ENCODE results near the gene PFKFB3. TPM values are rescaled to one million over a fixed set of nuclear protein-coding genes. Genes with fewer than 3 reads are reported as not detected.

Gene PFKFB3
- total RNA-seq, 1 donor from 2014 or later: 87.7 TPM

DNA sequence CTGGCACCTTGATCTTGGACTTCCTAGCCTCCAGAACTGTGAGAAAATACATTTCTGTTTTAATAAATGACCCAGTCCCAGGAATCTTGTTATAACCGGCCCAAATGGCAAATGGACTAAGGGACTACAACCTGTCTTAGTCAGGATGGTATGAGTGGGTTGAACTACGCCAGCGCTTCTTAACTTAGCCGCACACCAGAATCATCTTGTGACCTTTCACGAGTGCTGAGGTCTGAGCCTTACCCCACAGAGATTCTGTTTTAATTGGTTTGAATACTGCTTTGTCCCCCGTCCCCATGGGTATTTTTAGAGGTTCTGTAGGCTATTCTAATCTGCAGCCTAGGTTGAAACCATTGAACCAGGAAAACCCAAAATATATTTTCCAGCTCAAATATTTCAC, 48.0 kb downstream of the PFKFB3 start:
- DNase-seq (ENCODE audit: low spot score) (no peak), ATAC-seq (no peak)
- intact Hi-C loops (cut with DNase I): no loop called here

DNA sequence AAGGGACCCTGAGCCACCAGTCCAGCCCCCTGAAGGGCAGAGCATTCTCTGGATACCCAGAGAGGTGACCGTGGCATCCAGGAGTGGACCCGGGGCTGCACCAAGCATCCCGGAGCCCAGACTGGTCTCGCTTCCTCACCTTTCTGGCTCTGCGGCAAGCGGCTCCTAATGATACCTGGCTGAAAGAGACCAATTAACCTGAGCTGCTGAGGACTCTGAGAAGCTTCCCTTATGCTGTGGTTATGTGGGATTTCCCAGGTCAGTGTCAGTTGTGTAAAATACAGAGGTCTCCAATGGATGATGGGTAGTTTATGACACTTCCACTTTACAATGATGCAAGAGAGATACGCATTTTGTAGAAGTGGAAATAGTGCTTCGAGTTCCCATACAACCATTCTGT, 51.5 kb downstream of the PFKFB3 start:
- no peak for DNase-seq (ENCODE audit: low spot score)
- intact Hi-C loops (cut with DNase I): no loop called here
- no peak for ATAC-seq

DNA sequence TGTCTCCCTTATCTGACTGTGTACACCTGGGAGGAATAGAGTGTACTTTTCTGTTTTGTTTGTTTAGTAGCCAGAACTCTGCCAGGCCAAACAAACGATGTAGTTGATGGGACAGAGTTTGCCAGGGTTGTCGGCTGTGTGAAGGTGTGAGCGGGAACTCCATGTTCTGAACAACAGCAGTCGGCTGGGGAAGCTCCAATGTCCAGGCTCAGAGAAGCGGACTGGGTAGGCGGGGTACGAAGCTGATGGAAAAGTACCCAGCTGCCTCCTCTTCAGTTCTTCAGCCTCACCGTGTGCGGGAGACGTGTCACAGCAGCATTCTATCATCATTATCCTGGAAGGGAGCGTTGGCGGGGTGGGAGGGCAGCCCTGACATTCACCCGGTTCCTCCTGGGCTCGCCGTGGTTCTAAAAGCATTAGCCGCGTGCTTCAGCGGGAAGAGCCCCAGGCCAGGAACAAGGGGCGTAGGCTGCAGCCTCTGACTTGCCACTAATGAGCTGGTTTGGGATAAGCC, 52.9 kb downstream of the PFKFB3 start:
- ATAC-seq (no peak), DNase-seq (ENCODE audit: low spot score) (no peak)
- intact Hi-C loops (cut with DNase I): no loop called here

- ATAC-seq: no peak
- intact Hi-C loops (cut with DNase I): no loop called here
- DNase-seq (ENCODE audit: low spot score): no peak
Observed at GRCh38 chr10:6256439-6256838, 53.7 kb downstream of the PFKFB3 start.

- DNase-seq (ENCODE audit: low spot score) (no peak), ATAC-seq (no peak)
- intact Hi-C loops (cut with DNase I): no loop called here
Observed at GRCh38 chr10:6259153-6259552, 56.4 kb downstream of the PFKFB3 start.

- ATAC-seq: no peak
- no peak for DNase-seq (ENCODE audit: low spot score)
- intact Hi-C loops (cut with DNase I): no loop called here
Observed at GRCh38 chr10:6260843-6261242, 58.1 kb downstream of the PFKFB3 start.

DNA sequence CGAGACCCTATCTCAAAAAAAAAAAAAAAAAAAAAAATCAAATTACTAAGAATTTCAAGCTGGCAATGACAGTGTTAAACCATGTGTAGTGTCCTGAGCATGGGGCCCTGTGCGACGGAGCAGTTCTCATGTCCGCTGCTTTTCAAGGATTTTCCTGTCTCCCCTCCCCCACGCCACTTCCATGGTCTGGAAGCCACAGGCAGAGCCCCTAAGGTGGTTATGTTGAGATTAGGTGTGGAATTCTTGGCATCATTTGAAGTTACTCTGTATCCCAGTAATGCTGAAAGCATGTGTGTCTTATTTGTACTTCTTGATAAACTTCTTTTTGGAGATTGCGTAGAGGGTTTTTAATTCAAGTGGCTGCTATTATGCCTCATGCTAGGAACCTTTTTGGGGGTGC, 65.2 kb downstream of the PFKFB3 start:
- ATAC-seq: no peak
- DNase-seq (ENCODE audit: low spot score): no peak
- intact Hi-C loops (cut with DNase I): no loop called here

- DNase-seq (ENCODE audit: low spot score): no peak
- intact Hi-C loops (cut with DNase I): no loop called here
- ATAC-seq: no peak
Observed at GRCh38 chr10:6269432-6269831, 66.7 kb downstream of the PFKFB3 start.

DNA sequence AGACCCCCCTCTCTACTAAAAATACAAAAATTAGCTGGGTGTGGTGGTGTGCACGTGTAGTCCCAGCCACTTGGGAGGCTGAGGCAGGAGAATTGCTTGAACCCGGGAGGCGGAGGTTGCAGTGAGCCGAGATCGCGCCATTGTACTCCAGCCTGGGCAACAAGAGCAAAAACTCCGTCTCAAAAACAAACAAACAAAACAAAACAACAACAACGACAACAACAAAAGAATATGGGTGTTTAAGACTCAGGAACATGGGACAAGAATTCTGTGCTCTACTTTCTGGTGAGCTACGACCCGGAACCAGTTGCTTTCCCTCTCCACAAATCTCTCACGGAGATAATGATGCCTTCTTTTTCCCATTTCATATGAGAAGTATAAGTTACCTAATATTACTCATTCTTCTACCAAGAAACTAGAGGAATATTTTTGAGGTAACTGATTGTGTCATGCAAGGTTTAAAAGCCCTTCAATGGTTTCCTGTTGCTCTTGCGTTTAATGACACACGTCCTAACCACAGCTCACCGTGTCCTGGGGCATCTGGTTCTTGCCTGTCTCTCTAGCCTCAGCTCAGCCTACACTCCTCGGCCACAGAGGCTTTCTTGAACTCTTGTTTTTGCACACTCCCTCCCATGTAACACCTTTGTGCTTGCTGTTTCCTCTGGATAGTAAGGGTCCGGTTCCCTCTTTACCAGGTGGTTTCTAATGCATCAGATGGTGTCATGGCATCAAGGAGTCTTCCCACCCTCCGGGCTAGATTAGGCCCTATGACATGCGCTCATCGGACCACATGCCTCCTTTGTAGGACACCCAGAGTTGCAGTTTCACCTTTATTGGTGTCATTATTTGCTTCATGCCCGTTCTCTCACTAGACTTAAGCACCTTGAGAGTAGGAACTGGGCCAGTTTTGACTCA, 67.5 kb downstream of the PFKFB3 start:
- DNase-seq (ENCODE audit: low spot score): no peak
- ATAC-seq: no peak
- intact Hi-C loops (cut with DNase I): no loop called here

GRCh38 chr10:6270951-6271350, 68.2 kb downstream of the PFKFB3 start:
- ATAC-seq: no peak
- intact Hi-C loops (cut with DNase I): no loop called here
- DNase-seq (ENCODE audit: low spot score): no peak

DNA sequence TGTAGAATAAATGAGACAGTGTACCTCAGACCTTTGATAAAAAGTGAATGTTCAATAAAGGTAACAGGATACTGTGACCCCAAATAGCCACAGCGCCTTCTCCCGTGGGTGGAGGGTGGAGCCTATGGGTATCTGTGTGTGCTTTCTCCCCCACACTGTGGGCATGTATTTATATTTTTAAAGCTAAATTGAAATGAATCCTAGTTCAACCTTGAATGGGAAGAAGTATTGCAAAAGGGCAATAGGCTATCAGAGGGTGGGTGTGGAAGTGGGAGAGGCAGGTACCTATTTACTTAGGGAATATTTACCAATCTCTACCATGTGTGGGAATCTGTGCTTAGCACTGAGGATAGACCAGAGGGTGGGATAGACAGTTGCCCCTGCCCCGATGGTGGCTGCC, 68.9 kb downstream of the PFKFB3 start:
- ATAC-seq: no peak
- intact Hi-C loops (cut with DNase I): no loop called here
- DNase-seq (ENCODE audit: low spot score): no peak

- DNase-seq (ENCODE audit: low spot score) (no peak), ATAC-seq (no peak)
- intact Hi-C loops (cut with DNase I): no loop called here
Observed at GRCh38 chr10:6272126-6272525, 69.4 kb downstream of the PFKFB3 start.

GRCh38 chr10:6273351-6273750, 70.6 kb downstream of the PFKFB3 start:
- ATAC-seq: no peak
- DNase-seq (ENCODE audit: low spot score): no peak
- intact Hi-C loops (cut with DNase I): no loop called here

DNA sequence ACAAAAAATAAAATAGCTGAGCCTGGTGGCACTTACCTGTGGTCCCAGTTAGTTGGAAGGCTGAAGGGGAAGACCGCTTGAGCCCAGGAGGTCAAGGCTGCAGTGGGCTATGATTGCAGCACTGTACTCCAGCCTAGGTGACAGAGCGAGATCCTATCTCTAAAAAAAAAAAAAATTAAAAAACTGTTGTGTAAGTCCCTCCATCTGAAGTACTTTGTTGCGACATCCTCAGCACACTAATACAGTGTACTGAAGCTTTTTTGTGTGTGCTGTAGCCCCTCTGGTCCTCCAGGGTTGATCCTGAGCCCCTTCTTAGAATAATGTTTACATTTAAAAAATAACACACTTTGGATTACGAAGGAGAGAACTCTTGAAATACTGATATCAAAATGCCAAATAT, 71.3 kb downstream of the PFKFB3 start:
- no peak for DNase-seq (ENCODE audit: low spot score)
- no peak for ATAC-seq

DNA sequence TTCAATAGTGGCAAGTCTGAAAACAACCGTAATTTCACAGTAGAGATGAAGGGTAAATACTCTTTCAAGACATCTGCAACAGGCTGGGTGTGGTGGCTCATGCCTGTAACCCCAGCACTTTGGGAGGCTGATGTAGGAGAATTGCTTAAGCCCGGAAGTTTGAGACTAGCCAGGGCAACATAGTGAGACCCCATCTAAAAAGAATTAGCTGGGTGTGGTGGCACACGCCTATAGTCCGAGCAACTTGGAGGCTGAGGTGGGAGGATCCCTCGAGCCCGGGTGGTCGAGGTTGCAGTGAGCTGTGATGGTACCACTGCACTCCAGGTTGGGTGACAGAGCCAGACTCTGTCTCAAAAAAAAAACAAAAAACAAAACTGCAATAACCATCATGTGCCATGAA, 71.8 kb downstream of the PFKFB3 start:
- no peak for ATAC-seq
- intact Hi-C loops (cut with DNase I): no loop called here

More for the DNA sequence above, 71.3 kb downstream of the PFKFB3 start:
- intact Hi-C loops (cut with DNase I): no loop called here

GRCh38 chr10:6275022-6275997, 72.6 kb downstream of the PFKFB3 start:
- intact Hi-C loops (cut with DNase I): no loop called here
- ATAC-seq (peak; percentile 94), DNase-seq (ENCODE audit: low spot score) (peak; percentile 90)

More for the DNA sequence above, 71.8 kb downstream of the PFKFB3 start:
- DNase-seq (ENCODE audit: low spot score): no peak

GRCh38 chr10:6276356-6276755, 73.6 kb downstream of the PFKFB3 start:
- intact Hi-C loops (cut with DNase I): no loop called here
- ATAC-seq (no peak), DNase-seq (ENCODE audit: low spot score) (no peak)

DNA sequence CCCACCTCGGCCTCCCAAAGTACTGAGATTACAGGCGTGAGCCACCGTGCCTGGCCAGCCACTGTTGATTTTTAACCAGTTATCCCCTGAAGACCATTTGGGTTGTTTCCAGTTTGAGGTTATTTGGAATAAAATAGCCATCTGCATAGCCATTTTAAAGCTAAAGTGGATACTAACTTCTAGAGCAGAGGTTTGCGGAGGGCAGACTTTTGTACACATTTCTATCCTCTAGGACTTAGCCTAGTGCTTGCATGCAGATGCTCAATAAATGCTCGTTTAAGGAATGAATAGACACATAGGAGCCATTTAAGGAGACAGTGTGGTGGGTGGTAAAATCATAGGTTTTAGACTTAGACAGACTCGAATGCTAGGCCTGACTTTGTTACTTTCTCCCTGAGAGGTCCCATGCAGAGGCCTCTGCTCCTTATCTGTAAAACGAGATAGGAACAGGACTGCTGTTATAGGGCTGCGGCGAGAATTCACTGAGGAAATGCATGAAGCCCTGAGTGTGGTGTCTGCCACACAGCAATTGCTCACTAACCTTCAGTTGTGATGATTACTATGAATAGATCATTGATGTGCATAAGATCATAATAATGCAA, 75.9 kb downstream of the PFKFB3 start:
- intact Hi-C loops (cut with DNase I): no loop called here
- no peak for DNase-seq (ENCODE audit: low spot score)
- no peak for ATAC-seq

DNA sequence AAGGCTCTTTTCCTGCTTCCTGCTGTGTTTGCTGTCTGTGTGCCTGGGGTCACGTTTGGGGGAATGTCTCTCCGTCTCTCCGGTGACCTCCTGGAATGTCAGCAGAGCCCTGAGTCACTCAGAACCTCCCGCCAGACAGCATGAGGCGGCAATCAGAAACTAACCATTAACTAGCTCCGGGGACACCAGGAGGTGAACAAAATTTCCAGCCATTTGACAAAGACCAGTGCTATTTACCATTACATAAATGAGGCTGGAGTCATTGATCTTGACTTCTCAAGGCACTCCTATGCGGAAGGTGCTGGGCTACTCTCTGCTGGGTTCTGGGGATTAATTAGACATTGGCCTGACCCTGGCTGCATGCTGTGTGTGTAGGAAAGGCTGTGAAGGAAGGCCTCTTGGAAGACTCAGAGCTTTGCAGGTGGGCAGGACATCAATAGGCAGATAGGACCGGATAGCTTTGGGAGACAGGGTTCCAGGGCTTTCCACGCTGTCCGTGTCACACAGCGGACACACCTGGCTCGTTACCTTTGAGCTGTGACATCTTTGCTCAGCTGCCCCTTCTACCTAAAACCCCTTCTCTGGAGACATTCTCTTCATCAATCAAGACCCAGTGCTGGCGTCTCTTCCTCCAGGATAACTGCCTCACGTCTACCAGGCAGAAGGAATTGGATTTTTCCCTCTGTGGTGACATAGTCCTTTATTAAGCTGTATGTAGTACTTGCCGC, 77.0 kb downstream of the PFKFB3 start:
- intact Hi-C loops (cut with DNase I): no loop called here
- DNase-seq (ENCODE audit: low spot score) (no peak), ATAC-seq (no peak)
